GM21367 (cell line): ENCODE results near the gene TCF12.
"Not testable (repeated sequence)": the region's sequence is repeated elsewhere in the genome, so short reads cannot be mapped to it uniquely, and the experiment has no call there.

Experiments used
- ATAC-seq: cut with Tn5 transposase; IDR thresholded peaks from one replicate; pipeline ENCODE4 v1.9.1; 2021; ENCODE audit not compliant: unreplicated experiment

The TCF12 gene

DNA sequence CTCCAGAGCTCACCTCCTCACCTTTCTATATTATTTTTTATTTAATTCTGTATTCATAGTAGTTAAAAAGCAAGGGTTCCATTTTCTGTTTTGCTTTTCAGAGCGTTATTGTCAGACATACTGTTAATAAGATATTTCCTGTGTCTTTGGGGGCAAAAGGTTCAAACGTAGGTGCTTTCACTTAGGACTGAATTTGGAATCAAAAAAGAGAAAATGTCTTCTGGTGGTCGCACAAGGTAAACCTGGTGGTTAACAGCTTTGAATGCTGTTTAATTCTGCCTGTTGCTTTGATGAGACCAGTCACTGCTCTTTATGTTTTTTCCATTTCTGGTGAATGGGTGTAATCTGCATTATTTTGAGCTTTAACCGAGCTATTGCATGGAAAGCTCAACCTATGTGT, 212.5 kb downstream of the TCF12 start:
- no peak for ATAC-seq

DNA sequence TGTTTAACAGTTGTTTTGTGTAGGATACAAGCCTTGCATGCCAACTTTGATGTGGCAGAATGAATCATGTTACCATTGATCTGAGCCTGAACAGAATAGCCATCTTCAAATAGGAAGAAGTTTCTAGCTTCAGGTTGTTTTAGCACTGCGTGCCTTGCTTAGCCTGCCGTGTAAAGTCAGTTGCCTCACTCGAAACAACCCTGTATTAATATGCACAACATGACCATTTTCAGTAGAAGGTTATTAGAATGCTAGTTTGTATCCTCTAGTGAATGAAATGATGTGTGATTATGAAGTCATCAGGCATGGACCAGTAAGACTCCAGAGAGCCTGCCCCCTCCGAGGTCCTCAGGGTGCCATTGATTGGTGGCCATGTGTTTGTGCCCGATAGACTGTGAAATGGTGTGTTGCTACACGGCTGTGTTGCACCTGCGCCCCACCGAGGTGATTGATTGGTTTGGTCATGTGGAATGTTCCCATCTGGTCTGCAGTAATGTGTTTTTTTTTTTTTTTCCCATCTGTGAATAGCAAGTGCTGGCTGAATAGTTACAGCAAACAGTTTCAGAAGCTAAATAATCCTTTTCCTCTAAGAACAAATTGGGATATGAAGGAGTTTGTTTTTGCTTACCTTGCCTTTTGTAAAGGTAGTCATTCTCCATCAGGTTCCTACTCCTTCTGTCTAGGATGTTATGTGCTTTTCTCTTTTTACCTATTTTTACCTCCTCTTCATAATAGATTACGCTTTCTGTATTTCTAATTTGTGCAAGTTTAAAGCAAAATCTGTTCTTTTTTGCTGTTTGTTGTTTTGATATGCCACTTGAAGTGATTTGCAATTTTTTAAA, 214.9 kb downstream of the TCF12 start:
- no peak for ATAC-seq

DNA sequence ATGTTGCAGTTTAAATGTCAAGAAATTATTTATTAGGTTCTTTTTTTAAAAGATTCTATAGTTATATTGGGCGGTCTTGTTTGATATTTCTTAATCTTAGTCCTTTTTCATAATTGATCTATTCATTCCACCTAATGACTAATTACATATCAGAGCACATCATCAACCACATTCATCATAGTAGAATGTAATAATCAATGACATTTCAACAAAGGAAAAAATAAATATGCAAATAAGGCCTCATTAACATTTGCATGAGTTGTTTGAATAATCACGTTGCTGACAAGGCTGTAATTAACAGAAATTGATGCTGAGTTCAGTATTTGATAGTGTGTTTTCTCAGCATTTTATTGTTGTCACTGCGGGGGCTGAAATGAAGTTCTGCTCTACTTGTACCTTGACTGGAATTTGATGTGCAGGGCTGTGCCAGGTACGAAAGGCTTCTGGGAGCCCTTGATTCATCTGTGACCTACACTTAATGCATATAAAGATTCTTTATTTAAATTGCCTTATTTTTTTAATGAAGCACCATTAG, 215.7 kb downstream of the TCF12 start:
- ATAC-seq, result no peak

GRCh38 chr15:57134851-57135250, 216.4 kb downstream of the TCF12 start:
- ATAC-seq, result no peak

- no peak for ATAC-seq
Measured at GRCh38 chr15:57135800-57136199, 217.4 kb downstream of the TCF12 start.

- ATAC-seq, result no peak
Measured at GRCh38 chr15:57138349-57138788, 219.9 kb downstream of the TCF12 start.

- no peak for ATAC-seq
Measured at GRCh38 chr15:57143511-57144078, 225.2 kb downstream of the TCF12 start.

GRCh38 chr15:57144448-57144847, 226.0 kb downstream of the TCF12 start:
- ATAC-seq, result no peak

GRCh38 chr15:57146506-57147201, 228.2 kb downstream of the TCF12 start:
- ATAC-seq, result no peak

DNA sequence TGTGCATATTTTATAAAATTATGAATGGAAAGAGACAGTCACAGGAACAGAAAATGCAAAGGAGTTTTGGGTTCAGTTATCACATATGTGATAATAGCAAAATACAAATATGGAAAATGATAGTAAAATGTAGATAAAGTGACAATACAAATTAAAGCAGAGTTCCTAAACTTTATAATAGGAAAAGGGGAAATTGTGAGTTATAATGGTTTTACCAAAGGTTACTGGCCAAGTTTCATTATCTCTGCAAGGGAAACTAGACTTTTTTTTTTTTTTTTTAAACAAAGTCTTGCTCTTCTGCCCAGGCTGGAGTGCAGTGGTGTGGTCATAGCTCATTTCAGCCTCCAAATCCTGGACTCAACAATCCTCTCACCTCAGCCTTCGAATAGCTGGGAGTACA, 229.2 kb downstream of the TCF12 start:
- no peak for ATAC-seq

DNA sequence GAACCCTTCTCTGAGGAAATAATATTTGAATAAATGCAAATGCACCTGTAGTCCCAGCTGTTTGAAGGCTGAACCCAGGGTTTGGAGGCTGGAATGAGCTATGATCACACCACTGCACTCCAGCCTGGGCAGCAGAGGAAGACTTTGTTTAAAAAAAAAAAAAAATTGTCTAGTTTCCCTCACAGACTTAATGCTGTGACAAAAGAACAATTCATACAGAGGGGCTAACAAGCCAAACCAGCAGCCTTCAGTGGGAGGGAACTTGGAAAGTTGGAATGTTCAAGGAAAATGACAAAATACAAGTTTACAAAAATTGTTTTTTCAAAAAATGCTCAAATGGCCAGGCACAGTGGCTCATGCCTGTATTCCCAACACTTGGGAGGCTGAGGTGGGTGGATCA, 229.8 kb downstream of the TCF12 start:
- no peak for ATAC-seq

- ATAC-seq, result no peak
Measured at GRCh38 chr15:57149196-57149595, 230.8 kb downstream of the TCF12 start.

DNA sequence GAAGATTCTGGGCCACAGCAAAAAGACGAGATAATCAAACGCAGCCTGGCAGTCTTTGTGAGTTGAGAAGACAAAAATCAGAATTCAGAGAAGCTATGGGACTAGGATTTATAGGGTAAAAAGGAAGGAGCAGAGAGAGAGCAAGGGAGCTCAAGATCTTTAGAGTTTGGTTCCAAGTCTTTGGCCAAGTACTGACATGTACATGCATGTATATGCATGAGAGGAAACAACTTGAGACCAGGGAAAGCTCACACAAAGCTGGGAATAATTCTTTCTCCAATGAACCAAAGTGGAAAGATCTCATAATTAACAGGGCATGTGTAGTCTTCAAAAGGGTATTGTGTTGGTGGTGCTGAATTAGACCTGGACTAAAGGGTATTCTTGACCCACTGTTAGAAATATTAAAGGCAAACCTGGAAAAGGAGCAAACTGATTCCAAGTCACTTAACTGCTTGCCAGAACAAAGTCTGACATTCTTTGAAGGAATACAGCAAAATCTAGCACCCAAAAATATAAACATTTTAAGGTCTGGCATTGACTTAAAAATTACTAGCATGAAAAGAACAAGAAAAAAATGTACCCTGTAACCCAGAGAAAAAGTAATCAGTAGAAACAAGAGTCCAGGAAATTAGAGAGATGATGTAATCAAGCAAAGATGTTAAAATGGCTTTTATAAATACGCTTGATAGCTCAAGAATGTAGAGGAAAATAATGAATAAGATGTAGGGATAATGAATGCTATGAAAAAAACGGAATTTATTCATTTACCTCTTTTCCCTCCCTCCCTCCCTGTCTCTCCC, 231.8 kb downstream of the TCF12 start:
- no peak for ATAC-seq

DNA sequence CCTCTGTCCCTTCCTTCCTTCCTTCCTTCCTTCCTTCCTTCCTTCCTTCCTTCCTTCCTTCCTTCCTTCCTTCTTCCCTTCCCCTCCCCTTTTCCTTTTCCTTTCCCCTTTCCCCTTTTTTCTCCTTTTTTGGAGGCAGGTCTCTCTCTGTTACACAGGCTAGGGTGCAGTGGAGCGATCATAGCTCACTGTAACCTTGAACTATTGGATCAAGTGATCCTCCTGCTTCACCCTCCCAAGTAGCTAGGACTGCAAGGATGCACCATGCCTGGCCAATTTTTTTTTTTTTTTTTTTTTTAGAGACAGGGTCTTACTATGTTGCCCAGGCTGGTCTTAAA, 232.4 kb downstream of the TCF12 start:
- not testable (repeated sequence) for ATAC-seq

DNA sequence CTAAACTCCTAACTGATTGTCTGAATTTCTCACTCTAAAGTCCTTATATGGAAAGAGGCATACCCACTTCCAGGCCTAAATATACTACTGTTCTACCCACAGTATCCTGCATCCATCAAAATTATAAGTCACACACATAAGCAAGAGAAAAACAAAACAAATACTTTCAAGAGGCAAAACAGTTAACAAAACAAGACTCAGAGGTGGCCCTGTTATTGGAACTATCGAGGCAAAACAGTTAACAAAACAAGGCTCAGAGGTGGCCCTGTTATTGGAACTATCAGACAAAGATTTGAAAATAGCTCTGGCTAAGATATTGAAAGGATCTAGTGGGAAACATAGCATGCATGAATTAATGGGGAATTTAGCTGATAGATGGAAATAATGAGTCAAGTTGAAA, 233.7 kb downstream of the TCF12 start:
- no peak for ATAC-seq

- no peak for ATAC-seq
Measured at GRCh38 chr15:57152666-57153539, 234.5 kb downstream of the TCF12 start.

GRCh38 chr15:57156210-57156884, 237.9 kb downstream of the TCF12 start:
- ATAC-seq, result no peak

GRCh38 chr15:57158589-57158988, 240.1 kb downstream of the TCF12 start:
- no peak for ATAC-seq

DNA sequence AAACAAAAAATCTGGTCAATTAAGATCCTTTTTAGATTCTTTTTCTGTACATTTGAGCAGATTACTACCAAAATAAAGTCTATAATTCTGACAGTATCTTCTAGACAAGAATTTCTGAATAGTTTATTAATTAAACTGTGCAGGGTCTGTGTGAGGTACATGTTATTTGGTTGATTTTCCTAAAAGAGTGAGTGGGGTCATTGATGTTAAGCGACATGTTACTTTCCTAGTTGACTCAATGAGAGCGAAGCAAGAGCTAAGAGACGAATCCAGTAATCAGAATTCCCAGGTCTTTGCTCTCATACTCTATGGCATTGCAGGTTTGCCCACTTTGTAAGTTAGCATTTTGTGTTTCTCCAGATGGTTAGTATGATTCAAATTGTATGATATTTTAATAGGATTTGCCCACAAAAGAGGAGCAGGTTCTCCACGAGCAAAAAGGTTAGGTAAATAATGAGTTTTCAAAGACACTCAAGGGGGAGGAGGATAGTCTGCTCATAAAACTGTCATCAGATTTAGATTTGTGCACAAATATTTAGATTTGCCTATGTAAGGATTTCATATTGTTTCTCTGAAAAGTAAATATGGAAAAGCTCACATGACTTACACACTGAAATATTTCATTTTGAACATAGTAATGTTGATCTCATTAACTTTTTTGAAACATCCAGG, 240.7 kb downstream of the TCF12 start:
- no peak for ATAC-seq
